ENCODE measurements around the gene NSUN3. TPM values are rescaled to one million over a fixed set of nuclear protein-coding genes. Genes with fewer than 3 reads are reported as not detected.
"Not testable (repeated sequence)": the region's sequence is repeated elsewhere in the genome, so short reads cannot be mapped to it uniquely, and the experiment has no call there.

The NSUN3 gene
- total and polyA plus RNA-seq, 10 of the 15 experiments (the other 5 are each of a cell fraction or from before 2014, with no cell fraction given): 9.1 to 20.3 (median 11.7) TPM

DNA sequence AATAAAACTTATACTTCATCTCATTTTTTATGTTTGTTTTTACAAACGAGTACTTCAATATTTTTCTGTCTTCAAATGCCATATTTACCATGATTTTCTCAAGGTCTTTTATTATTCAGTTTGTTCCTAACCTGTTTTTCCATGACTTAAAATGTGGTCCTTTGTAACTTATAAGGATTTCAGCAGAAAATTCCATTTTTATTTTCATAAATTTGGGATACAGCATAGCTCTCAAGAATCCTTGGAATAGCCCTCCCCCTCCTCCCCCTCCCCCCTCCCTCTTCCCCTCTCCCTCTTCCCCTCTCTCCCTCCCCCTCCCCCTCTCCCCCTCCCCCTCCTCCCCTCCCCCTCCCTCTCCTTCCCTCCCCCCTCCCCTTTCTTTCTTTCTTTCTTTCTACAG is 19.6 kb upstream of the NSUN3 start:
- intact Hi-C loops (cut with micrococcal nuclease; ENCODE audit: unreplicated experiment): no loop called here
- RAD21 ChIA-PET (ENCODE audit: unreplicated experiment): no interaction called here

DNA sequence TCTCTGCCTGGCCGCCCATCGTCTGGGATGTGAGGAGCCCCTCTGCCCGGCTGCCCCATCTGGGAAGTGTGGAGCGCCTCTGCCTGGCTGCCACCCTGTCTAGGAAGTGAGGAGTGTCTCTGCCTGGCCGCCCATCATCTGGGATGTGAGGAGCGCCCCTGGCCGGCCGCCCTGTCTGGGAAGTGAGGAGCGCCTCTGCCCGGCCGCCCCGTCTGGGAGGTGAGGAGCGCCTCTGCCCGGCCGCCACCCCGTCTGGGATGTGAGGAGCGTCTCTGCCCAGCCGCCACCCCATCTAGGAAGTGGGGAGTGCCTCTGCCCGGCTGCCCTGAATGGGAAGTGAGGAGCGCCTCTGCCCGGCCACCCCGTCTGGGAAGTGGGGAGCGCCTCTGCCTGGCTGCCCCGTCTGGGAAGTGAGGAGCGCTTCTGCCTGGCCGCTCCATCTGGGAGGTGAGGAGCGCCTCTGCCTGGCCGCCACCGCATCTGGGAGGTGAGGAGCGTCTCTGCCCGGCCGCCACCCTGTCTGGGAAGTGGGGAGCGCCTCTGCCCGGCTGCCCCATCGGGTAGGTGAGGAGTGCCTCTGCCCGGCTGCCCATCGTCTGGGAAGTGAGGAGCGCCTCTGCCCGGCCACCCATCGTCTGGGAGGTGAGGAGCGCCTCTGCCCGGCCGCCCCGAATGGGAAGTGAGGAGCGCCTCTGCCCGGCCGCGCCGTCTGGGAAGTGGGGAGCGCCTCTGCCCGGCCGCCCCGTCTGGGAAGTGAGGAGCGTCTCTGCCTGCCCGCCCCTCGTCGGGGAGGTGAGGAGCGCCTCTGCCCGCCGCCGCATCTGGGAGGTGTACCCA is 18.5 kb upstream of the NSUN3 start:
- H3K9me3 ChIP-seq (replicated peaks; ENCODE audit: control insufficient read depth, insufficient read depth, low read length); CTCF ChIA-PET; H3K36me3 ChIP-seq (ENCODE audit: control insufficient read depth in 2 of 2, insufficient read depth in 2 of 2, low read length in 1 of 2); POLR2A ChIA-PET; SMC1A ChIA-PET (ENCODE audit: uncharacterized antibody, unreplicated experiment); H3K27ac ChIP-seq (ENCODE audit: control insufficient read depth, insufficient read depth); H3K4me1 ChIP-seq (ENCODE audit: control insufficient read depth, insufficient read depth, low read length); RAD21 ChIA-PET (ENCODE audit: unreplicated experiment); H2AFZ ChIP-seq (ENCODE audit: control insufficient read depth, low read depth, low read length); H3K4me3 ChIP-seq; H3K9ac ChIP-seq (ENCODE audit: control insufficient read depth, insufficient read depth, low read length); FAIRE-seq; in situ Hi-C loops (cut with MboI); H3K27me3 ChIP-seq (replicated peaks in 1 of 2; ENCODE audit: control insufficient read depth in 2 of 2, insufficient read depth in 2 of 2, low read length in 1 of 2); intact Hi-C loops (cut with micrococcal nuclease; ENCODE audit: unreplicated experiment); ATAC-seq; BruUV-seq (replicated peaks); H3K79me2 ChIP-seq (ENCODE audit: control insufficient read depth, insufficient read depth, low read length); H3K4me2 ChIP-seq (ENCODE audit: control insufficient read depth, insufficient read depth); H4K20me1 ChIP-seq (ENCODE audit: control insufficient read depth, insufficient read depth); DNase-seq (ENCODE audit: low read depth, low spot score): not testable (repeated sequence)
- 95% methylated on average over 43 of the region's 61 CpGs for WGBS (ENCODE audit: insufficient coverage, insufficient replicate concordance, low lambda C conversion rate, missing lambda C conversion rate)

More for the DNA sequence above, 19.6 kb upstream of the NSUN3 start:
- TF ChIP-seq EGR1 (IDR thresholded peaks at IDR 0.05; ENCODE audit: borderline replicate concordance in 1 of 2, low read depth in 2 of 2, low read length in 2 of 2) (no peak), HDAC2 (IDR thresholded peaks at IDR 0.05) (no peak), CREM (IDR thresholded peaks at IDR 0.05; ENCODE audit: low read depth) (no peak), NRF1 (conservative IDR thresholded peaks at IDR 0.05; ENCODE audit: low read depth, low read length) (no peak), SMAD5 (IDR thresholded peaks at IDR 0.05; ENCODE audit: low read depth) (no peak), MYC (IDR thresholded peaks at IDR 0.05; ENCODE audit: insufficient read depth, insufficient read length, insufficient replicate concordance, low read length, severe bottlenecking) (no peak), TCF7 (IDR thresholded peaks at IDR 0.05; ENCODE audit: borderline replicate concordance) (no peak), ZNF24 (IDR thresholded peaks at IDR 0.05) (no peak), MEF2A (IDR thresholded peaks at IDR 0.05; ENCODE audit: insufficient read depth, low read depth, low read length) (no peak), BACH1 (IDR thresholded peaks at IDR 0.05; ENCODE audit: borderline replicate concordance) (no peak), WRNIP1 (IDR thresholded peaks at IDR 0.05; ENCODE audit: borderline replicate concordance, low read depth, low read length) (no peak), YY1 (IDR thresholded peaks at IDR 0.05; ENCODE audit: low read depth, low read length) (no peak), IKZF1 (conservative IDR thresholded peaks at IDR 0.05) (no peak), PAX8 (IDR thresholded peaks at IDR 0.05) (no peak), CBFB (IDR thresholded peaks at IDR 0.05; ENCODE audit: low read depth) (no peak), RB1 (IDR thresholded peaks at IDR 0.05; ENCODE audit: borderline replicate concordance) (no peak), ZNF274 (IDR thresholded peaks at IDR 0.05; ENCODE audit: insufficient read depth, insufficient read length) (no peak), HDAC6 (IDR thresholded peaks at IDR 0.05; ENCODE audit: unreplicated experiment) (no peak)
- TF ChIP-seq, protein P1, sequence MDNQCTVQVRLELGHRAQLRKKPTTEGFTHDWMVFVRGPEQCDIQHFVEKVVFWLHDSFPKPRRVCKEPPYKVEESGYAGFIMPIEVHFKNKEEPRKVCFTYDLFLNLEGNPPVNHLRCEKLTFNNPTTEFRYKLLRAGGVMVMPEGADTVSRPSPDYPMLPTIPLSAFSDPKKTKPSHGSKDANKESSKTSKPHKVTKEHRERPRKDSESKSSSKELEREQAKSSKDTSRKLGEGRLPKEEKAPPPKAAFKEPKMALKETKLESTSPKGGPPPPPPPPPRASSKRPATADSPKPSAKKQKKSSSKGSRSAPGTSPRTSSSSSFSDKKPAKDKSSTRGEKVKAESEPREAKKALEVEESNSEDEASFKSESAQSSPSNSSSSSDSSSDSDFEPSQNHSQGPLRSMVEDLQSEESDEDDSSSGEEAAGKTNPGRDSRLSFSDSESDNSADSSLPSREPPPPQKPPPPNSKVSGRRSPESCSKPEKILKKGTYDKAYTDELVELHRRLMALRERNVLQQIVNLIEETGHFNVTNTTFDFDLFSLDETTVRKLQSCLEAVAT (IDR thresholded peaks at IDR 0.05): no peak
- TF ChIP-seq, protein P2, sequence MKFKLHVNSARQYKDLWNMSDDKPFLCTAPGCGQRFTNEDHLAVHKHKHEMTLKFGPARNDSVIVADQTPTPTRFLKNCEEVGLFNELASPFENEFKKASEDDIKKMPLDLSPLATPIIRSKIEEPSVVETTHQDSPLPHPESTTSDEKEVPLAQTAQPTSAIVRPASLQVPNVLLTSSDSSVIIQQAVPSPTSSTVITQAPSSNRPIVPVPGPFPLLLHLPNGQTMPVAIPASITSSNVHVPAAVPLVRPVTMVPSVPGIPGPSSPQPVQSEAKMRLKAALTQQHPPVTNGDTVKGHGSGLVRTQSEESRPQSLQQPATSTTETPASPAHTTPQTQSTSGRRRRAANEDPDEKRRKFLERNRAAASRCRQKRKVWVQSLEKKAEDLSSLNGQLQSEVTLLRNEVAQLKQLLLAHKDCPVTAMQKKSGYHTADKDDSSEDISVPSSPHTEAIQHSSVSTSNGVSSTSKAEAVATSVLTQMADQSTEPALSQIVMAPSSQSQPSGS (IDR thresholded peaks at IDR 0.05; ENCODE audit: low read length): no peak
- DNase-seq (ENCODE audit: low read depth, low spot score): no peak
- 100% methylated on average over 1 of the region's 1 CpG for WGBS (ENCODE audit: insufficient coverage, insufficient replicate concordance, low lambda C conversion rate, missing lambda C conversion rate)
- ChIA-PET CTCF (no interaction called here), POLR2A (no interaction called here), SMC1A (ENCODE audit: uncharacterized antibody, unreplicated experiment) (no interaction called here)
- in situ Hi-C loops (cut with MboI): no loop called here
- Histone ChIP-seq H3K27ac (ENCODE audit: control insufficient read depth, insufficient read depth) (no peak overlapping the region), H2AFZ (ENCODE audit: control insufficient read depth, low read depth, low read length) (no peak overlapping the region), H3K79me2 (ENCODE audit: control insufficient read depth, insufficient read depth, low read length) (no peaks in the 10 kb centered on the region), H3K4me3 (no peak overlapping the region), H3K9ac (ENCODE audit: control insufficient read depth, insufficient read depth, low read length) (no peak overlapping the region), H3K36me3 (ENCODE audit: control insufficient read depth in 2 of 2, insufficient read depth in 2 of 2, low read length in 1 of 2) (peaks cover 0 to 2% of the 10 kb centered on the region in 2 experiments; a peak in 2 of 4 replicates), H3K27me3 (replicated peaks in 1 of 2; ENCODE audit: control insufficient read depth in 2 of 2, insufficient read depth in 2 of 2, low read length in 1 of 2) (no peaks in the 10 kb centered on the region), H3K4me2 (ENCODE audit: control insufficient read depth, insufficient read depth) (no peak overlapping the region), H3K4me1 (ENCODE audit: control insufficient read depth, insufficient read depth, low read length) (no peaks in the 10 kb centered on the region), H3K9me3 (replicated peaks; ENCODE audit: control insufficient read depth, insufficient read depth, low read length) (no peaks in the 10 kb centered on the region), H4K20me1 (ENCODE audit: control insufficient read depth, insufficient read depth) (no peaks in the 10 kb centered on the region)
- ATAC-seq: no peak
- BruUV-seq (replicated peaks): no TSS peak
- FAIRE-seq: no peak
